ENCODE data around the gene DZANK1.
"Not testable (repeated sequence)": the region's sequence is repeated elsewhere in the genome, so short reads cannot be mapped to it uniquely, and the experiment has no call there.

DZANK1 gene

DNA sequence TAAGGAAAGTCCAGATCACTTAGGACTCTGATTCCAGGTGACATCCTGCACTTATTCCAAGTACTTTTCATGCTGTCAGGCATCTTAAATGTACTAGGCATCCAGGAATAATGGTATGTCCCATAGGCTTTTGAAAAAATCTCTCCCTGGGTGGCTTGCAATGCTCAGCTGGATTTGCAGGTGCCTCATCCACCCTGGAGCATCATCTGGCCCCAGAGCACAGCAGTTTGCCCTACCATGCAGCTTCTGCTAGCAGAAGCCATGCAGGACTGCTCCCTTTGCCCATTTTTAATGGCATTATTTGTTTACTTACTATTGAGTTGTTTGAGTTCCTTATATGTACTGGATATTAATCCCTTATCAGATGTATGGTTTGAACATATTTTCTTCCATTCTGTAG is 45.2 kb downstream of the DZANK1 start:
- Mint-ChIP-seq H3K4me1 (ENCODE audit: low read depth) (no peaks in the 10 kb centered on the region), H3K27me3 (no peaks in the 10 kb centered on the region), H3K4me3 (no peak overlapping the region), H3K36me3 (ENCODE audit: low read depth) (no peaks in the 10 kb centered on the region), H3K27ac (no peak overlapping the region), H3K9me3 (no peaks in the 10 kb centered on the region)
- intact Hi-C loops (cut with micrococcal nuclease), result no loop called here

GRCh38 chr20:18416486-18416885 is 50.3 kb downstream of the DZANK1 start:
- Mint-ChIP-seq H3K27me3 (no peaks in the 10 kb centered on the region), H3K9me3 (no peaks in the 10 kb centered on the region), H3K36me3 (ENCODE audit: low read depth) (no peaks in the 10 kb centered on the region), H3K27ac (no peak overlapping the region), H3K4me1 (ENCODE audit: low read depth) (peaks cover 10% of the 10 kb centered on the region), H3K4me3 (no peak overlapping the region)
- intact Hi-C loops (cut with micrococcal nuclease), result loop anchor here (10.0 kb wide), 1 partner anchor 128 kb away; no protein-coding TSS in a partner anchor

GRCh38 chr20:18414140-18414539 is 52.7 kb downstream of the DZANK1 start:
- H3K36me3 Mint-ChIP-seq (ENCODE audit: low read depth), result no peaks in the 10 kb centered on the region
- H3K27ac Mint-ChIP-seq, result no peak overlapping the region
- peaks cover 10% of the 10 kb centered on the region for H3K4me1 Mint-ChIP-seq (ENCODE audit: low read depth)
- H3K9me3 Mint-ChIP-seq, result no peaks in the 10 kb centered on the region
- no peak overlapping the region for H3K4me3 Mint-ChIP-seq
- intact Hi-C loops (cut with micrococcal nuclease), result loop anchor here (5.0 to 10.0 kb wide), 3 partner anchors 93 to 378 kb away; partner anchors contain the start of gene SEC23B
- no peaks in the 10 kb centered on the region for H3K27me3 Mint-ChIP-seq

DNA sequence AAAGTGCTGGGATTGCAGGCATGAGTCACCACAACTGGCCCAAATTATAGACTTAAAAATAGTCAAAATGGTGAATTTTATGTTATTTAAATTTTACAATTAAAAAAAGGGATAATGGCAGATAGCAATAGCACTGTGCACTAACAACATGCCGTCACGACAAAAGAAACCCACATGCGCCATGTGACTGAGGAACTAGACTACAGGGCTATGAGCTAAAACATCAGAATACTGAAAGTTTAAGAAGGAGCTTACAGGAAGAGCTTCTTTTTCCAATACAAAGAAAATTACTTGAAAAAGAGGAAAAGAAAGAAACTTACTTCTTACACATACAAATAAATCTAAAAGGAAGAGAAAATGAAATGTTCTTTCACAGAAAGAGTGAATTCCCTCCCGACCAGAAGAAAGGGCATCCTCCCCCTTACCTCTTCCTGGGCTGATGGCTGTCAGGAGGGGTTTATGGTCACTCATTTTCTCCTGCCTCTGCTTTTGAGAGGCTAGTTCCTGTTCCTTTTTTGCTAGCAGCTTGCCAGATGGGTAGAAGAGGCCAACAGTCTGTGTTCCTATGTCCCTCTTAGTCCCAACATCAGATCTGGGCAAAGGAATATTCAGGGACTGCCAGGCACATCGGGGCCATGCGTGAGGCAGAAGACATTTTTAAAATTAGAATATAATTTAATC is 54.5 kb downstream of the DZANK1 start:
- peak overlapping the region; percentile 44 for H3K4me3 Mint-ChIP-seq
- H3K9me3 Mint-ChIP-seq, result no peaks in the 10 kb centered on the region
- H3K27ac Mint-ChIP-seq, result peak overlapping the region; percentile 78
- H3K36me3 Mint-ChIP-seq (ENCODE audit: low read depth), result no peaks in the 10 kb centered on the region
- intact Hi-C loops (cut with micrococcal nuclease), result loop anchor here (2.0 to 10.0 kb wide), 4 partner anchors 54 to 380 kb away; partner anchors contain the start of genes DZANK1, POLR3F and SEC23B
- H3K4me1 Mint-ChIP-seq (ENCODE audit: low read depth), result peaks cover 10% of the 10 kb centered on the region
- no peaks in the 10 kb centered on the region for H3K27me3 Mint-ChIP-seq

DNA sequence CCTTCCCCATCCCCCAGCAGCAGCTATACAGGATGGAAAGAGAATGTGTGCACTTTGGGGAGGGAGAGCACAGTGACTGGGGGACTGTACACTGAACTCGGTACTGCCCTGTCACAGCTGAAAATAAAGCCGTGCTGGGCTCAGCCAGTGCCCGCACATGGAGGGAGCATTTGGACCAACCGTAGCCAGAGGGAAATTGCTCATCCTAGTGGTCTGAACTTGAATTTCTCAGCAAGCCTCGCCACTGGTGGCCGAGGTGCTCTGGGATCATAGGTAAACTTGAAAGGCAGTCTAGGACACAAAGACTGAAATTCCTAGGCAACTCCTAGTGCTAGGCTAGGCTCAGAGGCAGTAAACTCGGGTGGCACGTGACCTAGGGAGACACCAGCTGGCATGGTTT is 61.0 kb downstream of the DZANK1 start:
- no peaks in the 10 kb centered on the region for H3K27me3 Mint-ChIP-seq
- peaks cover 18% of the 10 kb centered on the region for H3K9me3 Mint-ChIP-seq
- intact Hi-C loops (cut with micrococcal nuclease), result no loop called here
- peaks cover 7% of the 10 kb centered on the region for H3K4me1 Mint-ChIP-seq (ENCODE audit: low read depth)
- H3K36me3 Mint-ChIP-seq (ENCODE audit: low read depth), result peaks cover 15% of the 10 kb centered on the region
- H3K4me3 Mint-ChIP-seq, result no peak overlapping the region
- no peak overlapping the region for H3K27ac Mint-ChIP-seq

DNA sequence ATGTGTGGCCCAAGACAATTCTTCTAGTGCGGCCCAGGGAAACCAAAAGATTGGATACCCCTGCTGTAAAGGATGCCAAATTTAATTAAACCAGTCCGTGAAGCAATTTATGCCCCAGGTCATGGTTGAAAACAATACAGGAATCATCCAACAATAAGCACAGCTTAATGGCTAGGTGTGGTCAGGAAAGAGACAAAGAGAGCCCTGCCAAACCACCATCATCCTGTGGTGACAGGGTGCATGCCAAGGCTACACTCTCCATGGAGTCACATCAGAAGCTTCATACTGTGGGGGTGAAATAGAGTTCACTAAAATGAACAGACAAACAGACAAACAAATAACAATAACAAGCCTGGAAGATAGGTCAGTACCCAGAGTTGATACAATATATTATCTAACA is 62.7 kb downstream of the DZANK1 start:
- Mint-ChIP-seq H3K4me3 (no peak overlapping the region), H3K36me3 (ENCODE audit: low read depth) (peaks cover 15% of the 10 kb centered on the region), H3K4me1 (ENCODE audit: low read depth) (peaks cover 7% of the 10 kb centered on the region), H3K9me3 (peaks cover 18% of the 10 kb centered on the region), H3K27me3 (no peaks in the 10 kb centered on the region), H3K27ac (no peak overlapping the region)
- intact Hi-C loops (cut with micrococcal nuclease), result no loop called here

GRCh38 chr20:18403269-18403668 is 63.6 kb downstream of the DZANK1 start:
- peaks cover 18% of the 10 kb centered on the region for H3K9me3 Mint-ChIP-seq
- intact Hi-C loops (cut with micrococcal nuclease), result no loop called here

GRCh38 chr20:18401305-18401704 is 65.5 kb downstream of the DZANK1 start:
- Mint-ChIP-seq H3K4me3 (no peak overlapping the region), H3K27ac (no peak overlapping the region), H3K27me3 (no peaks in the 10 kb centered on the region), H3K4me1 (ENCODE audit: low read depth) (peaks cover 27% of the 10 kb centered on the region), H3K36me3 (ENCODE audit: low read depth) (peaks cover 15% of the 10 kb centered on the region), H3K9me3 (peaks cover 18% of the 10 kb centered on the region)
- intact Hi-C loops (cut with micrococcal nuclease), result no loop called here

More at GRCh38 chr20:18403269-18403668, 63.6 kb downstream of the DZANK1 start:
- Mint-ChIP-seq H3K4me1 (ENCODE audit: low read depth) (peaks cover 9% of the 10 kb centered on the region), H3K27ac (no peak overlapping the region), H3K4me3 (no peak overlapping the region), H3K27me3 (no peaks in the 10 kb centered on the region), H3K36me3 (ENCODE audit: low read depth) (peaks cover 15% of the 10 kb centered on the region)

- H3K27me3 Mint-ChIP-seq, result no peaks in the 10 kb centered on the region
- peaks cover 15% of the 10 kb centered on the region for H3K36me3 Mint-ChIP-seq (ENCODE audit: low read depth)
- H3K4me1 Mint-ChIP-seq (ENCODE audit: low read depth), result peaks cover 35% of the 10 kb centered on the region
- peaks cover 18% of the 10 kb centered on the region for H3K9me3 Mint-ChIP-seq
- intact Hi-C loops (cut with micrococcal nuclease), result no loop called here
- no peak overlapping the region for H3K27ac Mint-ChIP-seq
- H3K4me3 Mint-ChIP-seq, result no peak overlapping the region
Observed at GRCh38 chr20:18400460-18400859, 66.4 kb downstream of the DZANK1 start.

DNA sequence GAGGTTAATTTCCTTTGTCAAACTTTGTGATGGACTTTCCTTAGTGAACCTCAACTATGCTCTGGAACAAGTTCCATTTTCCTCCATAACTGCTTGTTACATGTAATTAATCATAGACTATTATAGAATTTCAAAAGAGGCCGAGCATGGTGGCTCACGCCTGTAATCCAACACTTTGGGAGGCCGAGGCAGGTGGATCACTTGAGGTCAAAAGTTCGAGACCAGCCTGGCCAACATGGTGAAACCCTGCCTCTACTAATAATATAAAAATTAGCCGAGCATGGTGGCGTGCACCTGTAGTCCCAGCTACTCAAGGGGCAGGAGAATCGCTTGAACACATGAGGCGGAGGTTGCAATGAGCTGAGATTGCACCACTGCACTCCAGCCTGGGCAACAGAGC is 68.1 kb downstream of the DZANK1 start:
- peaks cover 15% of the 10 kb centered on the region for H3K36me3 Mint-ChIP-seq (ENCODE audit: low read depth)
- H3K27ac Mint-ChIP-seq; H3K4me3 Mint-ChIP-seq; intact Hi-C loops (cut with micrococcal nuclease); H3K27me3 Mint-ChIP-seq: not testable (repeated sequence)
- peaks cover 18% of the 10 kb centered on the region for H3K9me3 Mint-ChIP-seq
- H3K4me1 Mint-ChIP-seq (ENCODE audit: low read depth), result peaks cover 43% of the 10 kb centered on the region

DNA sequence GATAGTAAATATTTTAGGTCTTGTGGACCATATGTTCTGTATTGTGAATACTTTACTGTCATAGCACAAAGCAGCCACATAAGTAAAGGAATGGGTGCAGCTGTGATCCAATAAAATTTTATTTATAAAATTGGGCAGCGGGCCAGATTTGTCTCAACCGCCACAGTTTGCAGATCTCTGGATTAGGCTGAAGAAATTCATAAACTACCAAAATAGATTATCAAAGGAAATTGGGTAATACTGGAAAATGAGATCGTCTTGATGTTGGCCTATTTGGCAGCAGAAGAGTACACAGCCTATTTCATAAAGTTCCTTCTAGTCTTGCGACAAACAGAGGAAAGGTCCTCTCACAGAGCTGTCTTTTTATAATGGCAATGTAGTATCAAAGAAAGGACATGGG is 69.8 kb downstream of the DZANK1 start:
- H3K27ac Mint-ChIP-seq, result no peak overlapping the region
- H3K27me3 Mint-ChIP-seq, result no peaks in the 10 kb centered on the region
- H3K9me3 Mint-ChIP-seq, result peaks cover 9% of the 10 kb centered on the region
- H3K4me3 Mint-ChIP-seq, result no peak overlapping the region
- H3K36me3 Mint-ChIP-seq (ENCODE audit: low read depth), result peaks cover 7% of the 10 kb centered on the region
- intact Hi-C loops (cut with micrococcal nuclease), result no loop called here
- peaks cover 54% of the 10 kb centered on the region for H3K4me1 Mint-ChIP-seq (ENCODE audit: low read depth)

GRCh38 chr20:18395544-18395943 is 71.3 kb downstream of the DZANK1 start:
- intact Hi-C loops (cut with micrococcal nuclease), result no loop called here
- no peaks in the 10 kb centered on the region for H3K36me3 Mint-ChIP-seq (ENCODE audit: low read depth)
- no peak overlapping the region for H3K4me3 Mint-ChIP-seq
- H3K27ac Mint-ChIP-seq, result peak overlapping the region; percentile 15
- H3K9me3 Mint-ChIP-seq, result no peaks in the 10 kb centered on the region
- peaks cover 54% of the 10 kb centered on the region for H3K4me1 Mint-ChIP-seq (ENCODE audit: low read depth)
- no peaks in the 10 kb centered on the region for H3K27me3 Mint-ChIP-seq

DNA sequence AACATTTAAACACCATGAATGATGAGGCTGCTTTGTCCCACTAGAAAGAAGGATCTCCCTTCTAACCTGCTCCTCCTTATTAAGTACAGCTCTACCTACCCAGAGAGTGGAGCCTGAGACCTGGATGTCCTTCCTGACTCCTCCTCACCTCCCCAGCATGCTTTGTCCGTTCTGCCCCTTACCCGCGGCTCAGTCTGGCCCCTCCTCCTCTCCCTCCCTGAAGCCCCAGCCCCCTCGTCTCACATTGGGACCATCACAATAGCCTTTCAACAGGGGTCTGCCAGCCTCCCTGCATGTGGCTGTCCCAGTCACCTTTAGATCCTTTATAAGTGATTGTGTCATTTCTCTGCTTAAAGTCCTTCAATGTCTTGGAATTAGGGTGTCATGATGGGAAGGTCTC is 72.5 kb downstream of the DZANK1 start:
- intact Hi-C loops (cut with micrococcal nuclease), result no loop called here
- Mint-ChIP-seq H3K27ac (peak overlapping the region; percentile 16), H3K36me3 (ENCODE audit: low read depth) (no peaks in the 10 kb centered on the region), H3K27me3 (no peaks in the 10 kb centered on the region), H3K4me3 (no peak overlapping the region), H3K4me1 (ENCODE audit: low read depth) (peaks cover 54% of the 10 kb centered on the region), H3K9me3 (no peaks in the 10 kb centered on the region)

DNA sequence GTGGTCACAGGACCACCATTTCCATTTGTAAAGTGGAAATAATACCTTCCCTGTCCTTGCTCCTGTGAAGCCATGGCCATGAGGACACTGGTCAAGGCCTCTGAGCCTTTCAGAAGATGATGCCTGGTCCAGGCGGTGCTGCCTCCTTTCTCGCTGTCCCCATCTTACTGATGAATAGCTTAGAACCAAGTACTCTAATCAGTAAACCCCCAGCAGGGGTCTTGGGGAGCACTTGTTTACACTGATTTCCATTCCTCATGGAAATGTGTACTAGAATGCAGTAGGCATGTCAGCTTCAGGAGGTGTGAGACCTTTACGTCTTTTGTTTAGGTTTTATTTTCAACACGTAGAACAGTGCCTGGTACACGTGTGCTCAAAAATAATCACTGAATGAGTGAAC is 75.1 kb downstream of the DZANK1 start:
- no peak overlapping the region for H3K27ac Mint-ChIP-seq
- no peaks in the 10 kb centered on the region for H3K9me3 Mint-ChIP-seq
- no peak overlapping the region for H3K4me3 Mint-ChIP-seq
- H3K36me3 Mint-ChIP-seq (ENCODE audit: low read depth), result no peaks in the 10 kb centered on the region
- intact Hi-C loops (cut with micrococcal nuclease), result no loop called here
- no peaks in the 10 kb centered on the region for H3K27me3 Mint-ChIP-seq
- peaks cover 38% of the 10 kb centered on the region for H3K4me1 Mint-ChIP-seq (ENCODE audit: low read depth)

GRCh38 chr20:18390201-18390600 is 76.6 kb downstream of the DZANK1 start:
- H3K27me3 Mint-ChIP-seq, result no peaks in the 10 kb centered on the region
- H3K27ac Mint-ChIP-seq, result no peak overlapping the region
- H3K4me1 Mint-ChIP-seq (ENCODE audit: low read depth), result peaks cover 23% of the 10 kb centered on the region
- no peak overlapping the region for H3K4me3 Mint-ChIP-seq
- intact Hi-C loops (cut with micrococcal nuclease), result no loop called here
- H3K36me3 Mint-ChIP-seq (ENCODE audit: low read depth), result no peaks in the 10 kb centered on the region
- no peaks in the 10 kb centered on the region for H3K9me3 Mint-ChIP-seq
